ENCODE measurements around the gene BCAR1.
A peak's percentile ranks its signal among the peaks of the same experiment; 100 is the strongest.
"Not testable (repeated sequence)": the region's sequence is repeated elsewhere in the genome, so short reads cannot be mapped to it uniquely, and the experiment has no call there.

The BCAR1 gene

DNA sequence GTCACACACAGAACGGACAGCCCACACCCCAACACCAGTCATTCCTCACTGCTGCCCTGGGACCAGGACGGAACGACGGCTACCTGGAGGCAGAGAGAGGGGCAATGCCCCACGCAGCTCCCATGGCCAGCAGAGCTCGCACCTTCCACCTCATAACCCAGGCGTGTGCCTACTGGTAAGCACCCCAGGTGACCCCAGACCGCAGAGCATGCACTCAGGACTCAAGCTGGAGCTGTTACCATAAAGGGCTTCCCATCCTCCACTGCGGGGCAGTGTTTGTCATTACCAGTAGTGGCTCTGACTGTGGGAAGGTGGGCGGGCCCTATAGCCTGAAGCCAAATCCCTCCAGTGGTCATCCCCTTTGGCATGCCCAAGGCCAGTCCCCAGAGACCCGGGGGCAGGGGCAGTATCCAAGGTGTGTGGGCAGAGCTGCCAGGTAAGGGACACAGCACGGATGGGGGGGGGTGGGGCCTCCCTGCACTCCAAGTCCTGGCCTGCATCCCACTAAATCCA lies 4.7 kb upstream of the BCAR1 start:
- peak in 1 of 58 donors; percentile 43 for DNase-seq

DNA sequence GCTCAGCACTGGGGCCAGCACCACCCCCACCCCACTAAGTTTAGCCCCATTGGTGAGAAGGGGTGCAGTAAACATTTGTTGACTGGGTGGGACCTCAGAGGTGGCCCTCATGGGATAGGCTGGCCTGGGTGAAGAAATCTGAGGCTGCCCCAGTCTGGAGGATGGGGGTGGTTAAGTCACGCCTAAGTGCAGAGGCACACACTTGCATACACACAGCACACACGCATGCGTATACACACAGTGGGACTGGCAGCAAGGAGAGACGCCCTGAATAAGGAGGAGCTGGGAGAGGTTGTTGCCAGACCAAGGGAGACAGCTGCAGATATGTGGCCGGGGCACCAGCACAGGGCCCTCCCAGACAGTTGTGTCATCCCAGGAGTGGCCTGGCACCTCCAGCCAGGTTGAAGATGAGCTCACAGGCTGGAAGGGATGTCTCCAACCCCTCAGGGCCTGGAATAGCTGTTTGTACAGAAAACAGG lies 3.0 kb upstream of the BCAR1 start:
- no peak for DNase-seq

DNA sequence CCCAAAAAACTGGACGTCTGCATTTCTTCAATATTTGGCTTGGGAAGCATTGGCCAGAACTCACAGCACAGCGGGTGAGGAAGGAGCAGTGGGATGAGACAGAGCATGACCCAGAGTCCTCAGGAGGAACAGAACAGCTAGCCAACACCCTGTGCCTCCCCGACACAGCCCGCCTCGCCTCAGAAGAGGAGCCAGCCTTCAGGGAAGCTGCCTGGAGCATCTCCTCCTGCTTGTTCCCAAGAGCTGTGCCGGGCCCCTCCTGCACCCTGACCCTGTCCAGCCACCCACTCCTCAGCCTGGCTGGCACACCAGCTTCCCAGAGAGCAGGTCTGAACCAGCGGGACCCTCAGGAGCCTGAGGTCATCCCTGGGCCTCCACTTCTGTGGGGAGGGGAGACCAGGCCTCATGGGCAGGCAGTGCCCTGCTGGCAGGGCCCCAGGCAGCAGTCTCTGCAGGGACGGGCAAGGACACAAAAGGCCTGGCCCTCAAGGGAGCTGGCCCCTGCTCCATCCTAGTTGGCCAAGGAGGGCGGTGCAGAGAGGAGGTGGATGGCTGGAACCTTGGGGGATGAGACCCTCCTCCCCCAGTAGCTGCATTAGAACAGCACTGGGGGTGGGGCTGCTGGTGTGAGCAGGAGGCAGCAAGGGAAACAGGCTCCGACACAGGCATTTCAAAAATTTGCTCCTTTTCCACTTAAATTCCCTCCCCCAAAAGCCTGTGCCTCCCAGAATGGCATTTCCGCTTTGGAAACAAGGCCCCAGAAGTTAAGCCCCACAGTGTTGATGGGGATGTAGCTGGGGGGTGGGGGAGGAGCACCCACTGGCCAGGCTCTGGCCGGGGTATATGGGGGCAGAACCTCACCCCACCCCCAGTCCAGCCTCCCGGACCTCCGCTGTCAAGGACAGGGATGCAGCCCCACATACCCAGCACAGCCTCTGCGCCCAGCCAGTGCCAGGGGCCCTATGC lies 1.8 kb upstream of the BCAR1 start:
- peak in 18 of 58 donors; percentile 14 to 65 (median 34) for DNase-seq

DNA sequence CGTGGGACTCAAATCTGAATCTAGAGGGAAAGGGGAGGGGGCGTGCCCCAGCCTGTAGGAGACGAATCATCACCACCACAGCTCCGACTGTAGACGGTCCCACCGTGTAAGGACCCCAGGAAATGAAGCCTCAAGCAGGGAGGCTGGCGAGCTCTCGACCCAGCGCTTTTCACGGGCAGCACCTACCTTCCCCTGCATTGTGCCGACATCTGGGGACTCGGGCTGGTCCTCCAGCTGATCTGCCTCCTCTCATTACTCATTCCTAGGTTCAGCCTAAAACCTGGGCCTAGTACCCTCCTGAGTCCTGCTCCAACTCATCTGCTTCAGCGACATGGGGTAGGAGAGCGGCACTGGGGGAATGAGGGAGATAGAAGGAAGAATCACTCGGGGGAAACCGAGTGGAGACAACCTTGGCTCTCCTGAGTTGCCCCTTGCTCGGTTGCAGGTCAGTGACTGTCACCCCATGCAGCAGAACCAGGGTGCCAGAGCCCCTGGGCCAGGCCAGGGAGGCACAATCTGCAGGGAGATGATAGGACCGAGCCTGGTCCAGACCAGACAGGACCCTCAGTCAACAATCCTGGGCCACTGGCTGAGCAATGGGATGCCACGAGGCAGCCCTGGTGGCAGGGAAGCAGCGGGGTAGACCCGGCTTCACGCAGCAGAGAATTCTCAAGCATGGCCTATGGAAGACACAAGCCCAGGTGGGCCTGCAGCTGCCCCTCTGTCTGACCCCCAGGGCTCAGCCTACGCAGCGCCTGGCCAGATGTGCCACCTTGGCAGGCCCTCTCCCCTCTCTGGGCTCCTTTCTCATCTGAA lies 833 bp upstream of the BCAR1 start:
- peak in 1 of 58 donors; percentile 66 for DNase-seq

DNA sequence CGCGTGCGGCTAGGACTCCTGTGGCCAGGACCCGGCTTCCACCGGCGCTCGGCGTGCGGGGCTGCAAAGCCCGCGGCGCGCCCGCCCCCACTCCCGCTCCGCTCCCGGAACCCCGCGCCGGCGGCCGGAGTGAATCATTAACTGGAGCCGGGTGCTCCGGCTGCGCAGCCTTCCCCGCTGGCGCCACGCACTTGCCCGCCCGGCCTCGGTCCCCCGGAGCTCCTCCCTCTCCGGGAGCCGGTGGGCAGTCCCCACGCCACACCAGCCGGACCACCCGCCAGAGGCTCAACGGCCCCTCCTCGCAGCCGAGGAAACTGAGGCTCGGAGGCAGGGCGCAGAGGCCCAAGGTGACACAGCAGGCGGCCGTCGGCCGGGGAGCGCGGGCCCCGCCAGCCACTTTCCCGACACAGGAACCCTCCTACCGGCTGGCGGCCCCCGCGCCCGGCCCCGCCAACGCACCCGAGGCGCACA lies 580 bp downstream of the BCAR1 start:
- peak in 6 of 58 donors; percentile 28 to 65 (median 48) for DNase-seq

DNA sequence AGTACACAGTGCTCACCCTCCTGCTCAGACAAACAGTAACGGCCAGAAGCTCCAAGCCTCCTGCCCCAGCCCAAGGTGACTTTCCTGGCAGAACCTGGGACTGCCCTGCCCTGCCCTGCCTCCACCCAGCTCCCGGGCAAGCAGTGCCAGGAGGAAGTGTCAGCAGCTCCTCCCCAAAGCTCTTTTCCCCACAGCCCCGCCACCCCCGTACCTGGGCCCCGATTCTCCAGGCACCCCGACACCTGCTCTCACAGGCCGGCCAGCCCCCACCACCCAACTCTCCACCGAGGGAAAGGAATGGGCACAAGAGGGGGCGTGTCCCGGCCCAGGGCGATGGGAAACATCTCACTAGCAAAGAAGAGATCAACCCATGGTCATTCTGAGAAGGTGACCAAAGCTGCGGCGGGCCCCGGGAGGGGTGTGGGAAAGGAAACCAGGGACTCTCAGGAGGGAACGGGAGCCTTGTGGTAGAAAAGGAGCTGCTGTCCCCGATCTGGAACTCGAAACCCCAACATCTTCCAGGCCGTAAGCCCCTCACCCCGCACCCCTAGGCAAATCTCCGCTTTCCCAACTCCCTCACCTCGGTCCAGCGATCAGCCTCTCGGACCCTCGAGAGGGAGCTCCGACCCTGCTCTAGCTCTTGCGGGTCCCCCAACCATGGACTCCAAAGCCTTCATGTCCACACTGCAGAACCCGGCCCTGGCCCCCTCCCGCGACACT lies 1.2 kb downstream of the BCAR1 start:
- peak in 2 of 58 donors; percentile 58 to 65 for DNase-seq

DNA sequence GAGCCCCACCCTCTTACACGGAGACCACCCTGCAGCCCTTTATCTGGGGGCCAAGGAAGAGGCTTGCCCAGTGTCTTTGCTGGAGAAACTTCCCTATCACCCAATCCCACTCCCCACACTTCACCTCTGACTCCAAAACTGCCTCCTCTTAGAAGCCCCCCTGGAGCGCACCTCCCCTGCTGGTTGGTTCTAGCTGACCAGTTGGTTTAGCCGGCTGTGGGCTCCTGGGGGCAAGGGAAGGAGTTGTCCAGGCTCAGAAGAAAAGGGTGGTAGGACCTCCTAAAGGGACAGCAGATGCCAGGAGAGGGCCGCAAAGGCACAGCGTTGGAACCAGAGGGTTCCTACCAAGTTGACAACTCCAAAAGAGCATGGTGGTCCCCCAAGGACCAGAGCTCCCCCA lies 2.0 kb downstream of the BCAR1 start:
- DNase-seq: no peak

DNA sequence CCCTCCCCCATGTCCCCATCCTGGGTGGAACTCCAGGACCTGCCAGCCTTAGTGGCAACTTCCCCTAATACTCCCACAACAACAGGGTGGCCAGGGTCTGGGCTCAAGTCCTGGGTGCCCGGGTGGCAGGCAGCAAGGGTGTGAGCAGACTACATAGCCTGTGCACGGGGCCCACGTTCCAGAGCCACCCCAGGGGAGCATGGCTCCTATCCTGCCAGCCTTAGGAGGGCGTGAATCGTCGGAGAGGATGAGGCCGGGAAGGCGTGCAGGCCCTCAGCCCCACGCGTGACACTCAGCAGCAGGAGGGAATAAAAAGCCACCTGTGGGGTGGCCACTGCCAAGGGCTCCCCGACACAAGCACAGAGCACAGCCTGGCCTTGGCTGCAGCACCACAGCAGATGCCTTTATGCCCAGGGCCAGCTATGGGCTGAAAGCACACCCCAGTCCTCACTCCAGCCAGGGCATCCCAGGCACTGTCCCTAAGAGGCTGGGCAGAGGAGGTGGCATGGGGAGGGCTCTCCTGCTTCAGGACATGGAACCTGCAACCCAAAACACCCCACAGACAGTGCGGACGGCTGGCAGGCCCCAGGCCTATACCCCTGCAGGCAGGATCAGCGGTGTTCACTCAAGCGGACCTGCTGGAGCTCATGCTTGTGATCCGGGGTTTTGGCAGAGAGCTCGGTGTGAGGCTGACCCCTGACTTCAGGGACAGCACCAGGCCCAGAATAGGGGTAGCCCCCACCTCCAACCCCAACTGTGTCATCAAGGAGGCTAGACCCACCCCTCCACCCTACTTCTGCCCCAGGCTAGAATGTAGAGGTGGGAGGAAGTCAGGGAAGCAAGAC lies 2.7 kb downstream of the BCAR1 start:
- peak in 14 of 58 donors; percentile 33 to 70 (median 50) for DNase-seq

DNA sequence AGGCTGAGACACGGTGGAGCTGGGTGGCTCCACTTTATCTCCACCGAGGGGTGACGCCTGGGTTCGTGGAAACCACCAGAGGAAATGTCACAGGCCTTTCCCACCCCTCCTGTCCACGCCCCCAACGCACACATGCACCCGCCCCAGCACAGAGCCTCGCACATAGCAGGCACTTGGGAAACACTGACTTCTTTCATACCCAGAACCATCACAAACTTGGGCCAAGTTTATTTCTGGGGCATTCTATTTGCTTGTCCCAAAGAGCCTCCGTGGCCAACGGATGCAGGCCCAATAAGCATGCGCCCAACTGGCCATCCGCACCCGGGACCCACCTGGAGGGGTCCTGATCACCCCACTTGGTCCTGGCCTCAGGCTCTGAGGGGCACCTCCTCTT lies 3.3 kb downstream of the BCAR1 start:
- DNase-seq: peak in 45 of 58 donors; percentile 17 to 90 (median 59)

DNA sequence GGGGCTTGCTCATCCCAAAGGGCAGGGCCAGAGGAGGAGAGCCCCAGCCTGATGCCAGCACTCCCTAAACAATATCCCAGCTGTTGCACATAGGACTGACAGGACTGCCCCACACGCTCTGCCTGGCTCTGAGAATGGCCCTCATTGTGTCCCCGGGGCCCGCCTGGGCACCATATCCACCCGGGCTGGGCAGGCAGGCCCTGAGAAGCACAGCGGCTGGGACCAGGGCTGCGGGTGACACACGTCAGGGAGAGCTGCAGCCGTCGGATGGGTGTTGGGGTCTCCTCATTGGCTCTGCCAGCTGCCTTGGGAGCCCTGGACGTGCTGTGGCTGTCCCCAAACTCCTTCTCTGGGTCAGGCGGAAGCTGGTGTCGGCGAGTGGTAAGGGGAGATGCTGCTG lies 4.2 kb downstream of the BCAR1 start:
- DNase-seq: peak in 49 of 58 donors; percentile 12 to 90 (median 73)

DNA sequence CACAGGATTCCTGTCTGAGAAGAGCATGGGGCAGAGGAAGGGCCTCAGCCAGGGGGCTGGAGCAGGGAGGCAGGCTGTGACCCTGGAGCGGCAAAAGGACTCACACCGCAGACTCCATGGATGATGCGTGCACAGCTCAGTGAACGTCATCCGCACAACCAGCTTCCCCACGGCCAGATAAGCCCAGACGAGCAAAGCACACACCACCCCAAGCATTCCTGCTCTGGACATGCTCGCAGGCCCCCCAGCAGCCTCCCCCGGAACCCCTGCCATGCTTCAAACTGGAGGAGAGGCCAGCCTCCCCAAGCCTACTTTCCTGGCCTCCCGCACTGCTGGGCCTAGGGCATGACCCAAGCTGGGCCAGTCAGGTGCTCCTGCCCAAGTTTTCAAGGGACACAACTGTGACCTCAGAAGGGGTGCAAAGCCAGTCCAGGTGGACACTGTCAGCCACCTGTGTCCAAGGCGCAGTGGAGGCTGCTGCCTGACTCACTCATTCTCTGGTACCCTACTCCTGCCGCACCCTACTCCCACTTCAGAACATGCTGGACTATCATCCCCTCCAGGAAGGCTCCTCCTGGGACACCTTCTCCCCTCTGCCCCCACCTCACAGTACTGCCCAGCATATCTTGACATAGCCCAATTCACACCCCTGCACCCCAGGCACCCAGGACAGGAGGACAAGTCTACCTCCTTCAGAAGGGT lies 4.8 kb downstream of the BCAR1 start:
- DNase-seq: peak in 1 of 58 donors; percentile 51

DNA sequence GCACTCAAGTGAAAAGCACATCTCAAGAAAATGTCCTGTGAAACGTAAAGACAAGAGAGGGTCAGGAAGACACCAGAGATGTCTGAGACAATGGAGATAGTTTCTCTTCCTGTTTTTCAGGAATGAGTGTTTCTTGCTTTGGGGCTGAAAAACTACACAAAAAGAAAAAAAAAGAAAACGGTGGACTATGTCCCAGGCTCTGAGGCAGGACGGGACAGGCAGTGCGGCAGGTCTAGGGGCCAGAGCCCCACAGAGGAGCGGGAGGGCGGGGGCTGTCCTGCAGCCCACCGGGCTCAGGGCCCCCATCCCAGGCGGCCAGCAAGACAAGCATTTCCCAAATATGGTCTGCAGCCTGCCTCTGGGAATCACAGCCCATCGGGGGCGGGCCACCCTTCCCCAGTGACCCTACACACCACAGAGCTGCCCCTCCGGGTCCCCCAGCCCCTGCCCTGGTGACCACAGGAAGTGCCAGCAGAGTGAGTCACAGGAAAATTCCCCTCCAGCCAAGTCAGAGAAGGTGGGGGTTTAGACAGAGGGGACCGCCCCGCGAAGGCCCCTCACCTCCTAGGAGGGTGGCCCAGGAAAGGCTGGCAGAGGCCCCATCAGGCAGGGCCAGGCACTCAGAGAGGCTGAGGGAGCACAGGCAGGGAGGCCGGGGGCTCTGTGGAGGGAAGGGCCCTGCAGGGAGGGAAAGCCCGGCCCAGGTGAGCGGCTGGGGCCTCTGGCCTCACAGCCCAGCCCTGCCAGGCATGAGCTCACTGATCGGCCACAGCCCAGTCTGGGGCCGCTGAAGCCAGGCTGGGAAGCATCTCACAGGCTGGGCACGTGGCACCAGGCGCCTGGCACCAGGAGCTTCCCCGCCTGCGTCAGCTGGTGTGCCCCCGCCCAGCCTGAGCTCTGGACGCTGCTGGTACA lies 6.3 kb downstream of the BCAR1 start:
- peak in 56 of 58 donors; percentile 52 to 99 (median 91) for DNase-seq

DNA sequence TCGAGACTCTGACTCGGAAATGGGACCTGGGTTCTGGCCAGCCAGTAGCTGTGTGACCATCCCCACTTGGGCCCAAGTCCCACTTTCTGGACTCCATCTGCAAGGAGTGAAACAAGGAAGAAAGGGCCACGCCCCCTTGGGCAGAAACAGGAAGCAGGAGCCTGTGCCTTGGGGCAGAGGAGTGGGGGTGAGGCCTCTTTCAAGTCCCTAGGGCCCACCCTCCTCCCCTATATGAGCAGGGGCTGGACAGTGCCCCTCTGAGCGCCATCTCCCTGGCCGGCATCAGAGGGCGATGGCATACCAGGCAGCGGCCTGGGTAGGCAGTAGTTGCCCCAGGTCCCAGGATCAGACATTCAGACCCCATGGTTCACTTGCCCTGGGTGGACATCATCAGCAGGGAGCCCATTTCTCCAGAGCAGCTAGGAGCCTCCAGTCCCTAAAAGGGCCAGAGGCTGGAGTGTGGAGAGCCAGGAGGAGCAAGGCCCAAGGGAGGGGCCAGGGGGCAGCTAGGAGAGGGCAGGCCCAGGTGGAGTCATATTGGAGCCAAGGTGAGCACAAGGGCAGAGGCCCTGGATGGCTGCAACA lies 7.1 kb downstream of the BCAR1 start:
- peak in 18 of 58 donors; percentile 17 to 53 (median 34) for DNase-seq

DNA sequence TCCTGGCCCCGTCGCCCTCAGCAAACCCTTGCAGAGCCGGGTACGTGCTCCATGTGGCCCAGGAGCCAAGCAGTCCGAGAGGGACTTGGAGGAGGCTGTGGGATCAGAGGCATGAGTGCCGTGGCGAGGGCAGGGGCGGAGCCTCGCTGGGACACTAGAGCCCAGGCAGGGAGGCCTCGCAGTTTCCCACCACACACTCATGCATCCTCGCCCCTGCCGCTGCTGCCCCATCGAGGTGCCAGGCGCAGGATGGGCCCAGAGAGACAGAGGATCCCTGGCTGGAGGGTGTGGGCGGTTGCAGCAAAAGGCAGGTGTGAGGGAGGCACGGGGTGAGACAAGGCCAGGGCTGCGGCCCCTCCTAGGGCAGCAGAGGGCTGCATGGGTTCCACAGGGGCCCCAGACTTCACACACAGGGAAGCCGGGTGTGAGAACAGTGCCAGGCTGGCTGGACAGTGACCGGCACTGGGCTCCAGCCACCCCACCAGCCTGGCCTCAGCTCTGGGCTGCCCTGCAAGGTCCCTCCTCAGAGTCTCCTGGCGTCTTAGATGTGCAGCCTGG lies 7.7 kb downstream of the BCAR1 start:
- DNase-seq: peak in 3 of 58 donors; percentile 15 to 32 (median 18)

DNA sequence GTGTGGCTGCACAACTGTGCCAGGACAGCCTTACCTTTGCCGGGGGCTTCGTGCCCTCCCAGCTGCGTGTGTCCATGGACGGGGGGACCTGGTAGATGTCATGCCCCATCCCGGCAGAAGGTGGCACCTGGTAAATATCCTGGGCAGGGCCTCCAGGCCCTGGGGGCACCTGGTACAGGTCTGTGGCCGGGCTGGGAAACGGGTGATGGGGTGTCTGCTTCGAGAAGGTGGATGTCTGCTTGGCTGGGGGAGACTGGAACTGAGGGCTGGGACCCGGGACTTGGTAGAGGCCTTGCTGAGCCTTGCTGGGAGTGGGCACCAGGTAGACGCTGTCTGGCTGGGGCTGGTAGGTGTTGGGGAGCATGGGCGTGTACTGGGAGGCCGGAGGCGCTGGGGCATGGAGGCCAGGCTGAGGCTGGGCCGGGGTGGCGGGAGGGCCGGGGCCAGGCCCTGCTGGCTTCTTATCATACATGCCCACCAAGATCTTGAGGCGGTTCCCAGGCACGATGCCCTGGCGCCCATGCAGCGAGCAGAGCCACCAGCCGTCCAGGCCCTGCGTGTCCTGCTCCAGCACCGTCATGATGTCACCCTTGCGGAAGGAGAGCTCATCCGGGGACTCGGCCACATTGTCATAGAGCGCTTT lies 8.9 kb downstream of the BCAR1 start:
- not testable (repeated sequence) for DNase-seq

DNA sequence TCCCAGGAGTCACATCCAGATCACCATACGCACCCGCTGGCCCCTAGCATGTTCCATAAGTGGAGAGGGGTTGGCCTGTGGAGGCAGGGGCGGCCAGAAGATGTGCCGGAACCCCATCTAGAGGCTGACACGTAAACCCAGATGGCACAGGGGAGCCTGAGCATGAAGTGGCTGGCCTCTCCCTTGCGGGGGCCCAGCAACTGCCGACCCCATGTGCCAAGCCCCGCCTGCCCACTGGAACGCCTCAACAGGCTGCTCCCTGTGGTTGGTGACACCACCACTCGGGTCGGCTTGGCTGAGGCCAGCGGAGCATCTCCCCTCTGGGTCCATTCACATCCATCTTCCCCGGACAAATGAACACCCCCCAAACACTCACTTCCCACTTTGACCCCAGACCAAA lies 9.5 kb downstream of the BCAR1 start:
- DNase-seq: no peak

DNA sequence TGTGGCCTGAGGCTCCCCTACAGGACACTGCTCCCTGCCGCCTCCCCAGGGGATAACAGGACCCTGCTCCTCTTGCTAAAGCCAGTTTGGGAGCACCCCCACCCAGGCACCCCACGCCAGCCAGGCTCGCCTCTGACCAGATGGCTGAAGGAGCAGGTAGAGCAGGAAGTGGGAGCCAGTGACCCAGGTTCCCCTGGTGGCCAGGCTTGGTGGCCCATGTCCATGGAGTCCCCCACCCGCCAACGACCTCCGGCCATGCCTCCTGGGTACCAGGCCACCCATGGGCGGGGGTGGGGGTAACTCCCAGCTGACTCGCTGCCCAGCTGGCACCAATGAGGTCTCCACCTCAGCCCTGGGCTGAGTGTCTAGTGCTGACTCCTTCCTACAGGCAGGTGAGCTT lies 10.0 kb downstream of the BCAR1 start:
- DNase-seq: no peak

Data from anterior cingulate cortex (tissue), 58 donors.